ENCODE results near the gene MTNR1B. TPM values are rescaled to one million over a fixed set of nuclear protein-coding genes. Genes with fewer than 3 reads are reported as not detected.

MTNR1B gene
- polyA plus RNA-seq, 2 of the 4 experiments (the other 2 are of a cell fraction), result not detected

DNA sequence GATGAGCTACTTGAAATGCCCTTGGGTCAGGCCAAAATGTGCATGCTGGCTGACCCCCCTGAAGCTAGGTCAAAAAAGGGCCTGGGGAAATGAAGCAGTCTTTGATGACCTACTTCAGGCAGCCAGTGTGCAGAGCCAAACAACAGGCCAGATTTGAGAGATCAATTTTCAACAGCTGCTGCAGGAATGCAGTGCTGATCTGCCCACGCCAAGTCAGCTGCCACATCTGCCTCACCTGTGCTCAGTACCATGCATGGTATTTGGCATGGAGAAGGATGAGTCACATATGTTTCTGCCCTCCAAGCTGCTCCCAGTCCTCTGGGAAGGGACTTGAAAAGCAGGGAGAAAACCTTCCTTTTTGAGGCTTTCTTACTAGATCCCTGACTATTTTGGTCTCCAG lies 35.8 kb downstream of the MTNR1B start:
- Histone ChIP-seq H3K9me3 (0 out of 3 replicates have a peak, but pooled peaks cover 2% of the 10 kb centered on the region), H3K4me1 (peaks cover 19% of the 10 kb centered on the region), H3K4me3 (no peak overlapping the region), H3K4me2 (no peak overlapping the region), H3K27ac (peak overlapping the region; percentile 43 to 53; a peak in 3 of 6 replicates)
- DNase-seq (ENCODE audit: low read depth in 1 of 2, low spot score in 1 of 2), result no peak
- WGBS (ENCODE audit: missing lambda C conversion rate), result 83% methylated on average over 1 of the region's 1 CpG
- FAIRE-seq, result no peak
- CTCF ChIA-PET, result interaction anchor here (1.0 kb wide), 1 partner anchor 50 kb away, joined by 3 read pairs; no protein-coding TSS in a partner anchor
- no peak for ATAC-seq
- POLR2A ChIA-PET, result no interaction called here
- TF ChIP-seq MAFK (IDR thresholded peaks at IDR 0.05; ENCODE audit: partially characterized antibody), result no peak
- no peak for TF ChIP-seq GATA3 (IDR thresholded peaks at IDR 0.05; ENCODE audit: borderline replicate concordance)

DNA sequence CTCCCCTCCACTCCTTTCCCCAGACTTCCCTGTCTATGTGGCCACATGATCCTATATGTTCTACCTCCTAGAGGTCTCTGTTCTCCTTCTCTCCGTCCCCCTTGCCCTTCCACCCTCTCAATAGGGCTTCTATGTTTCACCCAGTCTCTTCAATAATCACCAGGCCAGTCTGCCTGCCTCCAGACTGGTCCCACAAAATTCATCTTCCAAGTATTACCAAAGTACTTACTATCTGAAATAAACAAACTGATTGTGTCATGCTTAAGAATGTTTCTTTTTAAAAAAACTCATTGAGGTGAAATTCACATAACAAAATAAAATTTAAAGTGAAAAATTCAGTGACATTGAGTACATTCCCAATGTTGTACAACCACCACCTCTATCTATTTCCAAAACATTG lies 44.2 kb downstream of the MTNR1B start:
- WGBS (ENCODE audit: missing lambda C conversion rate), result 53% methylated on average over 1 of the region's 1 CpG
- Histone ChIP-seq H3K4me2 (no peak overlapping the region), H3K27ac (no peak overlapping the region), H3K4me3 (no peak overlapping the region), H3K9me3 (peaks cover 4% of the 10 kb centered on the region), H3K4me1 (peaks cover 16% of the 10 kb centered on the region)
- CTCF ChIA-PET, result interaction anchor here (1.4 kb wide), 1 partner anchor 72 kb away, joined by 3 read pairs; no protein-coding TSS in a partner anchor
- no peak for DNase-seq (ENCODE audit: low read depth in 1 of 2, low spot score in 1 of 2)
- POLR2A ChIA-PET, result no interaction called here
- TF ChIP-seq NPAS2 (CRISPR knock-in tag; IDR thresholded peaks at IDR 0.05; ENCODE audit: borderline replicate concordance) (no peak), MAZ (IDR thresholded peaks at IDR 0.05; ENCODE audit: borderline replicate concordance, low read depth, low read length) (no peak), HES2 (IDR thresholded peaks at IDR 0.05) (no peak), SREBF2 (IDR thresholded peaks at IDR 0.05) (no peak), MAX (IDR thresholded peaks at IDR 0.05) (no peak), FOXS1 (CRISPR knock-in tag; IDR thresholded peaks at IDR 0.05) (no peak), CHD4 (IDR thresholded peaks at IDR 0.05; ENCODE audit: borderline replicate concordance) (no peak), CTCF (IDR thresholded peaks at IDR 0.05) (no peak), EHF (CRISPR knock-in tag; IDR thresholded peaks at IDR 0.05) (no peak), HDAC2 (IDR thresholded peaks at IDR 0.05) (no peak), PHF8 (IDR thresholded peaks at IDR 0.05; ENCODE audit: borderline replicate concordance, low read depth) (no peak), RAD21 (conservative IDR thresholded peaks at IDR 0.05 in 1 of 2, IDR thresholded peaks at IDR 0.05 in 1 of 2) (no peak), CBX2 (IDR thresholded peaks at IDR 0.05; ENCODE audit: borderline replicate concordance, low read depth) (no peak), POLR2A (IDR thresholded peaks at IDR 0.05; ENCODE audit: low read length) (no peak), RCOR1 (IDR thresholded peaks at IDR 0.05; ENCODE audit: low read depth, low read length) (no peak), BHLHE40 (IDR thresholded peaks at IDR 0.05; ENCODE audit: low read depth, low read length) (no peak), MYC (IDR thresholded peaks at IDR 0.05; ENCODE audit: borderline replicate concordance, low read length) (no peak), KDM5A (IDR thresholded peaks at IDR 0.05) (no peak)
- TF ChIP-seq, protein P1, sequence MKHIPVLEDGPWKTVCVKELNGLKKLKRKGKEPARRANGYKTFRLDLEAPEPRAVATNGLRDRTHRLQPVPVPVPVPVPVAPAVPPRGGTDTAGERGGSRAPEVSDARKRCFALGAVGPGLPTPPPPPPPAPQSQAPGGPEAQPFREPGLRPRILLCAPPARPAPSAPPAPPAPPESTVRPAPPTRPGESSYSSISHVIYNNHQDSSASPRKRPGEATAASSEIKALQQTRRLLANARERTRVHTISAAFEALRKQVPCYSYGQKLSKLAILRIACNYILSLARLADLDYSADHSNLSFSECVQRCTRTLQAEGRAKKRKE (CRISPR knock-in tag; IDR thresholded peaks at IDR 0.05; ENCODE audit: low read depth), result no peak
- TF ChIP-seq, protein P2, sequence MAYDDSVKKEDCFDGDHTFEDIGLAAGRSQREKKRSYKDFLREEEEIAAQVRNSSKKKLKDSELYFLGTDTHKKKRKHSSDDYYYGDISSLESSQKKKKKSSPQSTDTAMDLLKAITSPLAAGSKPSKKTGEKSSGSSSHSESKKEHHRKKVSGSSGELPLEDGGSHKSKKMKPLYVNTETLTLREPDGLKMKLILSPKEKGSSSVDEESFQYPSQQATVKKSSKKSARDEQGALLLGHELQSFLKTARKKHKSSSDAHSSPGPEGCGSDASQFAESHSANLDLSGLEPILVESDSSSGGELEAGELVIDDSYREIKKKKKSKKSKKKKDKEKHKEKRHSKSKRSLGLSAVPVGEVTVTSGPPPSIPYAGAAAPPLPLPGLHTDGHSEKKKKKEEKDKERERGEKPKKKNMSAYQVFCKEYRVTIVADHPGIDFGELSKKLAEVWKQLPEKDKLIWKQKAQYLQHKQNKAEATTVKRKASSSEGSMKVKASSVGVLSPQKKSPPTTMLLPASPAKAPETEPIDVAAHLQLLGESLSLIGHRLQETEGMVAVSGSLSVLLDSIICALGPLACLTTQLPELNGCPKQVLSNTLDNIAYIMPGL (CRISPR knock-in tag; IDR thresholded peaks at IDR 0.05; ENCODE audit: borderline replicate concordance), result no peak
- no peak for ATAC-seq
- FAIRE-seq, result no peak

Data from A549 (cell line).